GM04504 (cell line): ENCODE results near the gene ABHD17B.
"Not testable (repeated sequence)": the region's sequence is repeated elsewhere in the genome, so short reads cannot be mapped to it uniquely, and the experiment has no call there.

ENCODE experiments used
- DNase-seq: peaks from one replicate; pipeline ENCODE4 v3.0.0-alpha.2; 2012; ENCODE audit warnings: low read depth

The ABHD17B gene

GRCh38 chr9:71915495-71915894, 4.5 kb upstream of the ABHD17B start:
- DNase-seq = no peak

- peak; percentile 40 for DNase-seq
Observed at GRCh38 chr9:71911908-71912335, 929 bp upstream of the ABHD17B start.

GRCh38 chr9:71910650-71911060, 338 bp downstream of the ABHD17B start:
- DNase-seq = no peak

- no peak for DNase-seq
Observed at GRCh38 chr9:71909887-71910649, 925 bp downstream of the ABHD17B start.

GRCh38 chr9:71908825-71909224, 2.2 kb downstream of the ABHD17B start:
- no peak for DNase-seq

GRCh38 chr9:71904076-71904475, 6.9 kb downstream of the ABHD17B start:
- no peak for DNase-seq

- DNase-seq = no peak
Observed at GRCh38 chr9:71901695-71902597, 9.0 kb downstream of the ABHD17B start.

- DNase-seq = not testable (repeated sequence)
Observed at GRCh38 chr9:71898756-71899155, 12.2 kb downstream of the ABHD17B start.

GRCh38 chr9:71897577-71897976, 13.4 kb downstream of the ABHD17B start:
- no peak for DNase-seq

GRCh38 chr9:71896761-71897160, 14.2 kb downstream of the ABHD17B start:
- no peak for DNase-seq

- DNase-seq = no peak
Observed at GRCh38 chr9:71895955-71896354, 15.0 kb downstream of the ABHD17B start.

- no peak for DNase-seq
Observed at GRCh38 chr9:71895117-71895516, 15.9 kb downstream of the ABHD17B start.

GRCh38 chr9:71891557-71892189, 19.3 kb downstream of the ABHD17B start:
- no peak for DNase-seq

- DNase-seq = no peak
Observed at GRCh38 chr9:71890042-71890679, 20.8 kb downstream of the ABHD17B start.

GRCh38 chr9:71887362-71887761, 23.6 kb downstream of the ABHD17B start:
- DNase-seq = no peak

- no peak for DNase-seq
Observed at GRCh38 chr9:71886541-71886940, 24.5 kb downstream of the ABHD17B start.

GRCh38 chr9:71886015-71886414, 25.0 kb downstream of the ABHD17B start:
- DNase-seq = no peak

- DNase-seq = no peak
Observed at GRCh38 chr9:71885467-71885866, 25.5 kb downstream of the ABHD17B start.

GRCh38 chr9:71884005-71884404, 27.0 kb downstream of the ABHD17B start:
- no peak for DNase-seq

GRCh38 chr9:71879644-71880174, 31.3 kb downstream of the ABHD17B start:
- DNase-seq = no peak

- no peak for DNase-seq
Observed at GRCh38 chr9:71878327-71879274, 32.4 kb downstream of the ABHD17B start.
